Neural progenitor cell (in vitro differentiated cells): ENCODE data around the gene EEF1AKMT3. TPM values are rescaled to one million over a fixed set of nuclear protein-coding genes. Genes with fewer than 3 reads are reported as not detected.

Experiments
- DNase-seq: peaks from one replicate; pipeline ENCODE4 v3.0.0-alpha.2; 2016; ENCODE audit warnings: low spot score
- H2AFZ ChIP-seq: fragments of 200-600 bp; sonication (generic); replicated peaks from 2 replicates; pipeline ENCODE4 v1.6.1; 2016; ENCODE audit warnings: antibody characterized with exemption
- H3F3A ChIP-seq: fragments of 200-600 bp; sonication (generic); 2 replicates; pipeline ENCODE4 v1.6.1; 2016; ENCODE audit warnings: antibody characterized with exemption, low read depth
- H3K27ac ChIP-seq: fragments of 200-600 bp; sonication (generic); 2 replicates; pipeline ENCODE4 v1.5.1; 2016; ENCODE audit warnings: mild to moderate bottlenecking
- H3K27me3 ChIP-seq: fragments of 200-600 bp; sonication (generic); 2 replicates; pipeline ENCODE4 v1.6.1; 2016; ENCODE audit warnings: mild to moderate bottlenecking, moderate library complexity
- H3K36me3 ChIP-seq: fragments of 200-600 bp; sonication (generic); 2 replicates; pipeline ENCODE4 v1.5.1; 2016
- H3K4me1 ChIP-seq: fragments of 200-600 bp; sonication (generic); 2 replicates; pipeline ENCODE4 v1.6.1; 2016; ENCODE audit warnings: mixed run types
- H3K4me2 ChIP-seq: fragments of 200-600 bp; sonication (generic); 2 replicates; pipeline ENCODE4 v1.6.1; 2016
- H3K4me3 ChIP-seq: fragments of 200-600 bp; sonication (generic); 2 replicates; pipeline ENCODE4 v1.5.1; 2016
- H3K79me2 ChIP-seq: fragments of 200-600 bp; sonication (generic); 2 replicates; pipeline ENCODE4 v1.6.1; 2016; ENCODE audit warnings: low read depth
- H3K9ac ChIP-seq: fragments of 200-600 bp; sonication (generic); 2 replicates; pipeline ENCODE4 v1.6.1; 2016
- H3K9me3 ChIP-seq: fragments of 200-600 bp; sonication (generic); 2 replicates; pipeline ENCODE4 v1.5.1; 2016; ENCODE audit warnings: low read depth
- H4K20me1 ChIP-seq: fragments of 200-600 bp; sonication (generic); 2 replicates; pipeline ENCODE4 v1.6.1; 2016; ENCODE audit warnings: low read depth
- H3K27ac Mint-ChIP-seq: 3 replicates; pipeline ENCODE4 v1.8.0; 2021; ENCODE audit warnings: mixed read lengths
- H3K27me3 Mint-ChIP-seq: 2 replicates; pipeline ENCODE4 v1.8.0; 2022; ENCODE audit warnings: low read depth, mild to moderate bottlenecking, inconsistent platforms, moderate library complexity, mixed read lengths; ENCODE audit not compliant: insufficient read depth
- H3K36me3 Mint-ChIP-seq: 3 replicates; pipeline ENCODE4 v1.8.0; 2021; ENCODE audit warnings: mixed read lengths
- H3K4me1 Mint-ChIP-seq: 3 replicates; pipeline ENCODE4 v1.8.0; 2021; ENCODE audit warnings: mixed read lengths
- H3K4me3 Mint-ChIP-seq: 3 replicates; pipeline ENCODE4 v1.8.0; 2021; ENCODE audit warnings: mild to moderate bottlenecking, moderate library complexity, mixed read lengths
- H3K9me3 Mint-ChIP-seq: 3 replicates; pipeline ENCODE4 v1.8.0; 2020; ENCODE audit warnings: mixed read lengths
- EZH2 ChIP-seq: fragments of 200-600 bp; sonication (generic); IDR thresholded peaks from 2 replicates; pipeline ENCODE4 v1.6.1; 2017; ENCODE audit warnings: antibody characterized with exemption, mild to moderate bottlenecking, moderate library complexity
- EZH2phosphoT487 ChIP-seq: fragments of 200-600 bp; sonication (generic); IDR thresholded peaks from 2 replicates; pipeline ENCODE4 v1.6.1; 2017; ENCODE audit warnings: antibody characterized with exemption
- total RNA-seq: library from RNA; depleted of rRNA; stranded (reverse); fragments of >200 nt; gene quantifications from 2 replicates; pipeline ENCODE4 v1.2.3, GENCODE V29; 2015; ENCODE audit warnings: low replicate concordance
- TF ChIP-seq, protein P1 (sequence below): fragments of 200-600 bp; sonication (generic); IDR thresholded peaks from 2 replicates; pipeline ENCODE4 v1.5.1; 2017; ENCODE audit warnings: antibody characterized with exemption, mild to moderate bottlenecking

EEF1AKMT3 gene
- total RNA-seq, 1 donor from 2014 or later = 2.1 TPM

- Histone ChIP-seq H2AFZ (peak overlapping the region; percentile 94), H3K27me3 (peaks cover 87% of the 10 kb centered on the region), H3K79me2 (no peaks in the 10 kb centered on the region), H3F3A (no peaks in the 10 kb centered on the region), H3K9ac (no peak overlapping the region), H3K4me1 (peaks cover 3% of the 10 kb centered on the region), H3K9me3 (no peaks in the 10 kb centered on the region), H3K4me2 (peak overlapping the region; percentile 94), H3K27ac (no peak overlapping the region), H4K20me1 (peaks cover 24% of the 10 kb centered on the region), H3K36me3 (no peaks in the 10 kb centered on the region), H3K4me3 (peak overlapping the region; percentile 77)
- TF ChIP-seq, protein P1, sequence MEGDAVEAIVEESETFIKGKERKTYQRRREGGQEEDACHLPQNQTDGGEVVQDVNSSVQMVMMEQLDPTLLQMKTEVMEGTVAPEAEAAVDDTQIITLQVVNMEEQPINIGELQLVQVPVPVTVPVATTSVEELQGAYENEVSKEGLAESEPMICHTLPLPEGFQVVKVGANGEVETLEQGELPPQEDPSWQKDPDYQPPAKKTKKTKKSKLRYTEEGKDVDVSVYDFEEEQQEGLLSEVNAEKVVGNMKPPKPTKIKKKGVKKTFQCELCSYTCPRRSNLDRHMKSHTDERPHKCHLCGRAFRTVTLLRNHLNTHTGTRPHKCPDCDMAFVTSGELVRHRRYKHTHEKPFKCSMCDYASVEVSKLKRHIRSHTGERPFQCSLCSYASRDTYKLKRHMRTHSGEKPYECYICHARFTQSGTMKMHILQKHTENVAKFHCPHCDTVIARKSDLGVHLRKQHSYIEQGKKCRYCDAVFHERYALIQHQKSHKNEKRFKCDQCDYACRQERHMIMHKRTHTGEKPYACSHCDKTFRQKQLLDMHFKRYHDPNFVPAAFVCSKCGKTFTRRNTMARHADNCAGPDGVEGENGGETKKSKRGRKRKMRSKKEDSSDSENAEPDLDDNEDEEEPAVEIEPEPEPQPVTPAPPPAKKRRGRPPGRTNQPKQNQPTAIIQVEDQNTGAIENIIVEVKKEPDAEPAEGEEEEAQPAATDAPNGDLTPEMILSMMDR = peak; percentile 86
- TF ChIP-seq EZH2phosphoT487 (peak; percentile 16), EZH2 (no peak)
- peaks cover 4% of the 10 kb centered on the region for H3K36me3 Mint-ChIP-seq
- H3K9me3 Mint-ChIP-seq = peaks cover 7% of the 10 kb centered on the region
- H3K4me1 Mint-ChIP-seq = peaks cover 12% of the 10 kb centered on the region
- peak; percentile 93 for DNase-seq
- H3K4me3 Mint-ChIP-seq = peak overlapping the region; percentile 86
- no peak overlapping the region for H3K27ac Mint-ChIP-seq
- peaks cover 46% of the 10 kb centered on the region for H3K27me3 Mint-ChIP-seq
Measured at GRCh38 chr12:57726151-57726883, 46.1 kb upstream of the EEF1AKMT3 start.

- Histone ChIP-seq H3F3A (no peaks in the 10 kb centered on the region), H4K20me1 (peaks cover 24% of the 10 kb centered on the region), H3K27ac (no peak overlapping the region), H3K79me2 (no peaks in the 10 kb centered on the region), H3K4me2 (peak overlapping the region; percentile 94), H3K36me3 (no peaks in the 10 kb centered on the region), H2AFZ (peak overlapping the region; percentile 94), H3K4me3 (peak overlapping the region; percentile 77), H3K4me1 (peaks cover 3% of the 10 kb centered on the region), H3K9ac (no peak overlapping the region), H3K27me3 (peaks cover 95% of the 10 kb centered on the region), H3K9me3 (no peaks in the 10 kb centered on the region)
- Mint-ChIP-seq H3K36me3 (peaks cover 6% of the 10 kb centered on the region), H3K27ac (no peak overlapping the region), H3K27me3 (peaks cover 46% of the 10 kb centered on the region), H3K9me3 (peaks cover 7% of the 10 kb centered on the region), H3K4me1 (peaks cover 12% of the 10 kb centered on the region), H3K4me3 (no peak overlapping the region)
- peak; percentile 40 for DNase-seq
- TF ChIP-seq EZH2 (peak; percentile 88), EZH2phosphoT487 (peak; percentile 70)
- TF ChIP-seq, protein P1 = peak; percentile 7
Measured at GRCh38 chr12:57726884-57727757, 45.3 kb upstream of the EEF1AKMT3 start.

GRCh38 chr12:57727758-57728395 lies 44.5 kb upstream of the EEF1AKMT3 start:
- Mint-ChIP-seq H3K27ac (no peak overlapping the region), H3K4me1 (peaks cover 12% of the 10 kb centered on the region), H3K27me3 (peaks cover 49% of the 10 kb centered on the region), H3K36me3 (peaks cover 6% of the 10 kb centered on the region), H3K4me3 (peak overlapping the region; percentile 73), H3K9me3 (peaks cover 7% of the 10 kb centered on the region)
- Histone ChIP-seq H3K27me3 (peaks cover 100% of the 10 kb centered on the region), H2AFZ (no peak overlapping the region), H3K9me3 (no peaks in the 10 kb centered on the region), H3K4me3 (no peak overlapping the region), H3K4me1 (peaks cover 3% of the 10 kb centered on the region), H3F3A (no peaks in the 10 kb centered on the region), H3K4me2 (no peak overlapping the region), H3K36me3 (no peaks in the 10 kb centered on the region), H3K27ac (no peak overlapping the region), H3K79me2 (no peaks in the 10 kb centered on the region), H4K20me1 (peaks cover 24% of the 10 kb centered on the region), H3K9ac (no peak overlapping the region)
- TF ChIP-seq EZH2 (no peak), EZH2phosphoT487 (no peak)
- TF ChIP-seq, protein P1 = no peak
- DNase-seq = peak; percentile 24
